Measurements from ENCODE around the gene NUDT8.

- TF ChIP-seq POLR2A (IDR thresholded peaks at IDR 0.05), result no peak
- TF ChIP-seq, protein P1, sequence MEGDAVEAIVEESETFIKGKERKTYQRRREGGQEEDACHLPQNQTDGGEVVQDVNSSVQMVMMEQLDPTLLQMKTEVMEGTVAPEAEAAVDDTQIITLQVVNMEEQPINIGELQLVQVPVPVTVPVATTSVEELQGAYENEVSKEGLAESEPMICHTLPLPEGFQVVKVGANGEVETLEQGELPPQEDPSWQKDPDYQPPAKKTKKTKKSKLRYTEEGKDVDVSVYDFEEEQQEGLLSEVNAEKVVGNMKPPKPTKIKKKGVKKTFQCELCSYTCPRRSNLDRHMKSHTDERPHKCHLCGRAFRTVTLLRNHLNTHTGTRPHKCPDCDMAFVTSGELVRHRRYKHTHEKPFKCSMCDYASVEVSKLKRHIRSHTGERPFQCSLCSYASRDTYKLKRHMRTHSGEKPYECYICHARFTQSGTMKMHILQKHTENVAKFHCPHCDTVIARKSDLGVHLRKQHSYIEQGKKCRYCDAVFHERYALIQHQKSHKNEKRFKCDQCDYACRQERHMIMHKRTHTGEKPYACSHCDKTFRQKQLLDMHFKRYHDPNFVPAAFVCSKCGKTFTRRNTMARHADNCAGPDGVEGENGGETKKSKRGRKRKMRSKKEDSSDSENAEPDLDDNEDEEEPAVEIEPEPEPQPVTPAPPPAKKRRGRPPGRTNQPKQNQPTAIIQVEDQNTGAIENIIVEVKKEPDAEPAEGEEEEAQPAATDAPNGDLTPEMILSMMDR (IDR thresholded peaks at IDR 0.05), result no peak
Observed at GRCh38 chr11:67599149-67599548, 30.6 kb downstream of the NUDT8 start.
